Subcutaneous abdominal adipose tissue (tissue), 5 donors: ENCODE measurements around the gene PAX1.

ENCODE experiments used
- H3K27ac ChIP-seq: one replicate; pipeline ENCODE4 v1.7.0; 2013; ENCODE audit warnings: low read depth, mild to moderate bottlenecking, inconsistent platforms, low read length, moderate library complexity
- H3K27me3 ChIP-seq, 5 donors: one replicate each; pipeline ENCODE4 v1.7.0; 2013; ENCODE audit warnings: low read length in 5 of 5, inconsistent platforms in 1 of 5; ENCODE audit not compliant: control insufficient read depth in 5 of 5, insufficient read depth in 4 of 5
- H3K36me3 ChIP-seq, 5 donors: one replicate each; pipeline ENCODE4 v1.7.0; 2013; ENCODE audit warnings: low read length in 5 of 5; ENCODE audit not compliant: control insufficient read depth in 5 of 5, insufficient read depth in 5 of 5
- H3K4me1 ChIP-seq, 5 donors: one replicate each; pipeline ENCODE4 v1.7.0; 2013; ENCODE audit warnings: low read length in 5 of 5, mild to moderate bottlenecking in 3 of 5, moderate library complexity in 1 of 5; ENCODE audit not compliant: control insufficient read depth in 5 of 5, insufficient read depth in 5 of 5
- H3K4me3 ChIP-seq, 5 donors: one replicate each; pipeline ENCODE4 v1.7.0; 2013; ENCODE audit warnings: low read length in 5 of 5, low read depth in 1 of 5
- H3K9ac ChIP-seq, 5 donors: one replicate each; pipeline ENCODE4 v1.7.0; 2013; ENCODE audit warnings: low read length in 5 of 5, mild to moderate bottlenecking in 4 of 5, moderate library complexity in 3 of 5
- H3K9me3 ChIP-seq, 5 donors: one replicate each; pipeline ENCODE4 v1.7.0; 2013; ENCODE audit warnings: low read length in 5 of 5; ENCODE audit not compliant: control insufficient read depth in 5 of 5
- donor health status: healthy.
- donor health status: healthy.
- donor health status: healthy.
- donor health status: healthy.
- donor health status: healthy.

The PAX1 gene

DNA sequence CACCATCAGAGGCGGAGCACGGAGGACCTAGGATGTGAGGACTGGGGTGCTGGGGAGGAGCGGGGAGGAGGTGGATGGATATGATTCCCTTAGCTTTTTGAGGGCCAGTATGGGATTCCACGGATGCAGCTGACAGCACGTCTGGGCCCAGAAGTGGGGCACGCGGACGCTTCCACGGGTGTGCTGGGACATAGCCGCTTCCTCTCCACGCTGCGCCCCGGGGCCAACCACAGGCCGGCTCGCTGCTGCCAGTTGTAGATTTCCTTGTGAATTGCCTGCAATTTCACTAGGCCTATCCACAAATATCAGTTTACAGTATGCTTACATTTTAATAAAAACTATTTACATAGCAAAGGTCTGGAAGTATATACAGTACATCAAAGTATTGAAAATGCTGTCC is 23.9 kb downstream of the PAX1 start:
- Histone ChIP-seq H3K9ac (no peak overlapping the region), H3K36me3 (no peaks in the 10 kb centered on the region), H3K4me3 (no peak overlapping the region), H3K27me3 (no peaks in the 10 kb centered on the region), H3K9me3 (no peaks in the 10 kb centered on the region), H3K27ac (no peak overlapping the region), H3K4me1 (no peaks in the 10 kb centered on the region)

GRCh38 chr20:21739161-21739560 is 33.7 kb downstream of the PAX1 start:
- Histone ChIP-seq H3K27ac (no peak overlapping the region), H3K27me3 (peaks cover 0 to 3% (median 0%) of the 10 kb centered on the region in 5 donors), H3K9me3 (peaks cover 0 to 14% (median 7%) of the 10 kb centered on the region in 5 donors), H3K4me3 (no peak overlapping the region), H3K9ac (no peak overlapping the region), H3K36me3 (no peaks in the 10 kb centered on the region), H3K4me1 (no peaks in the 10 kb centered on the region)

DNA sequence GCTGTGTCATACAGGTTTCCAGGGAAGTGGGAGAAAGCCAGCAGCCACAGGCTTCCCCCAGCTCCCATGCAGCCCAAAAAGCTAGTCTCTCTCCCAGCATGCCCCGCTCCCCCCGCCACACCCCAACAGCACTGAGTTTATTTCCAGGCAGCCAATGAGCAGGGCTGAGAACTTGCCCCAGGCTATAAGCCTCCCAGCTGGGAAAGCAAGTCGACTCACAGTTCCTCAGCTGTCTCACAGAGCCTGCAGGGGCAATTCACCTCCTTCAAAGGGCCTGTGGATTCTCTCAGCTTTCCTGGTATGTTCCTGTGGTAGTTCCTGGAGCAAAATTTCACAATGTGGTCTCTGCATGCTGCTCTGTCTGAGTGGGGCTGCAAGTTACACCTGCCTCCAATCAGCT is 34.2 kb downstream of the PAX1 start:
- no peak overlapping the region for H3K9ac ChIP-seq
- peaks cover 0 to 3% (median 0%) of the 10 kb centered on the region in 5 donors for H3K27me3 ChIP-seq
- peaks cover 0 to 14% (median 7%) of the 10 kb centered on the region in 5 donors for H3K9me3 ChIP-seq
- H3K4me3 ChIP-seq, result no peak overlapping the region
- H3K27ac ChIP-seq, result no peak overlapping the region
- no peaks in the 10 kb centered on the region for H3K4me1 ChIP-seq
- no peaks in the 10 kb centered on the region for H3K36me3 ChIP-seq

DNA sequence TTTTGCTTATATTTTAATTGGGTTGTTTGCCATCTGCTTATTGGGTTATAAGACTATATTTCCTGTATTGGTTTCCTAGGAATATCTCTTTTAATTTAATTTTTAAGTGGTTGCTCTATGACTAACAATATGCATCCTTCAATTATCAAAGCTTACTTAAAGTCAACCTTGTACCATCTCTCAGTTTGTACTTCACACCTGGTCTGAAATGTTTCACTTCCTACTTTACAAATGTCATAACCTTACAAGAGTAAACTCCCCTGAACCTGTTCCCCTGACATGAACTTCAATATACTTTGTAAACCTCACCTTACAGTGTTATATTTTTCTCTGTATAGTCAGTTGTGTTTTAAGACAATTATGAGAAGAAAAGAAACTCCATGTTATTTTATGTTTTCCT is 35.8 kb downstream of the PAX1 start:
- H3K9ac ChIP-seq, result no peak overlapping the region
- peaks cover 0 to 3% (median 0%) of the 10 kb centered on the region in 5 donors for H3K27me3 ChIP-seq
- no peaks in the 10 kb centered on the region for H3K36me3 ChIP-seq
- H3K27ac ChIP-seq, result no peak overlapping the region
- peaks cover 0 to 14% (median 7%) of the 10 kb centered on the region in 5 donors for H3K9me3 ChIP-seq
- no peak overlapping the region for H3K4me3 ChIP-seq
- no peaks in the 10 kb centered on the region for H3K4me1 ChIP-seq

DNA sequence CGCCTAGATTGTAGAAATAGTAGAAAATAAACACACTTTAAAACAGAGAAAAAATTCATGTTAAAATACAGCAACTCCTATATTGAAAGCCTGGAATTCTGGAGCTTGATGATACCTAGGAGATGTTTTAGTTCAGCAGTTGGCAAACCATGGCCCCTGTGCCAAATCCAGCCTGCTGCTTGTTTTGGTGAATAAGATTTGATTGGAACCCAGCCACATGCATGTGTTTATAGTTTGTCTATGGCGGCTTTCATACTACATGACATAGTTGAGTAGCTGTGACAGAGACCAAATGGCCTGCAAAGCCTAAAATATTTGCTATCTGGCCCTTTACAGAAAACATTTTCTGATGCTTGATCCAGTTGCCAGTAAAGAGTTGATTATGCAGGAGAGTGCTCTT is 57.2 kb downstream of the PAX1 start:
- H3K27me3 ChIP-seq, result no peaks in the 10 kb centered on the region
- H3K4me1 ChIP-seq, result peaks cover 0 to 3% (median 0%) of the 10 kb centered on the region in 5 donors
- no peak overlapping the region for H3K9ac ChIP-seq
- no peak overlapping the region for H3K27ac ChIP-seq
- H3K9me3 ChIP-seq, result peaks cover 0 to 7% (median 3%) of the 10 kb centered on the region in 5 donors
- H3K4me3 ChIP-seq, result no peak overlapping the region
- no peaks in the 10 kb centered on the region for H3K36me3 ChIP-seq

DNA sequence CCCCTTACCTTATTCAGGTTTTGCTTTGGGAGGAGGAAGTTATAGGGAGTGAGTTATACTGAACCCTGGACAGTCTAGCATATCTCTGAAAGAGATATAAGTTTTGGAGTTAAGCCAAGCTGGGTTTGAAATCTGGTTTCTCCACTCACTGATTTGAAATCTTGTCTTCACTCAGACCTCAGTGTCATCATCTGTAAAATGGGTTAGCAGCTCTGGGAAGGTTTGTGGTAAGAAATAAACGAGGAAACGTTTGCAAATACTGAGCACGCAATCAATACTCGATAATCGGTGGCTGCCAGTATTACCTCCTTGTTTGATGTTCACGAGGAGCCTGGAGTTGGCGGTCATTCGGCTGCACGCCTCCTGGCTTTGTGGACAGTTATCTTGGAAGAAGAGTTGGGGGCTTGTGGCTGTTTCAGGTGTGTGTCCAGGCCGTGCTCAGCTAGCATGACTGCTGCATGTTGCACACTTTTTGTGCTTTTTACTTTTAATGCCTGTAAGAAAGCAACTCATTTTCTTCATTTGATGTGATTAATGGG is 61.8 kb downstream of the PAX1 start:
- H3K4me1 ChIP-seq, result peaks cover 0 to 8% (median 3%) of the 10 kb centered on the region in 5 donors
- no peak overlapping the region for H3K9ac ChIP-seq
- no peak overlapping the region for H3K4me3 ChIP-seq
- H3K27ac ChIP-seq, result no peak overlapping the region
- no peaks in the 10 kb centered on the region for H3K9me3 ChIP-seq
- H3K27me3 ChIP-seq, result peaks cover 0 to 3% (median 0%) of the 10 kb centered on the region in 5 donors
- H3K36me3 ChIP-seq, result no peaks in the 10 kb centered on the region

GRCh38 chr20:21767739-21768223 is 62.3 kb downstream of the PAX1 start:
- peaks cover 0 to 8% (median 3%) of the 10 kb centered on the region in 5 donors for H3K4me1 ChIP-seq
- H3K36me3 ChIP-seq, result no peaks in the 10 kb centered on the region
- no peak overlapping the region for H3K9ac ChIP-seq
- H3K9me3 ChIP-seq, result no peaks in the 10 kb centered on the region
- no peak overlapping the region for H3K27ac ChIP-seq
- H3K27me3 ChIP-seq, result peaks cover 0 to 3% (median 0%) of the 10 kb centered on the region in 5 donors
- peak overlapping the region in 1 of 5 donors; percentile 16 for H3K4me3 ChIP-seq
